Colonic mucosa (tissue), 4 donors: ENCODE measurements around the gene TSR1. TPM values are rescaled to one million over a fixed set of nuclear protein-coding genes. Genes with fewer than 3 reads are reported as not detected.

Experiments
- DNase-seq: peaks from one replicate; pipeline ENCODE4 v3.0.0-alpha.2; 2020
- H3K27ac ChIP-seq: fragments of 200-600 bp; one replicate; pipeline ENCODE4 v1.8.0; 2021
- H3K27me3 ChIP-seq: fragments of 200-600 bp; one replicate; pipeline ENCODE4 v1.8.0; 2021
- H3K36me3 ChIP-seq: fragments of 200-600 bp; one replicate; pipeline ENCODE4 v1.8.0; 2021
- H3K4me1 ChIP-seq: fragments of 200-600 bp; one replicate; pipeline ENCODE4 v1.8.0; 2021; ENCODE audit warnings: mild to moderate bottlenecking
- H3K4me3 ChIP-seq: fragments of 200-600 bp; one replicate; pipeline ENCODE4 v1.8.0; 2021
- H3K9ac ChIP-seq, 2 donors: one replicate each; pipeline ENCODE4 v1.7.0; 2013; ENCODE audit warnings: control low read depth in 2 of 2, low read depth in 2 of 2, low read length in 2 of 2
- H3K9me3 ChIP-seq: fragments of 200-600 bp; one replicate; pipeline ENCODE4 v1.8.0; 2021
- CTCF ChIP-seq: fragments of 200-600 bp; IDR thresholded peaks from one replicate; pipeline ENCODE4 v1.8.0; 2022; ENCODE audit warnings: antibody characterized with exemption, mild to moderate bottlenecking
- intact Hi-C: fragments of 100-400 bp; cut with DNase I; formaldehyde crosslinking; loops from one replicate; pipeline ENCODE4 v1.14.1; 2022
- total RNA-seq, 2 donors: library from RNA; stranded (reverse); fragmentation: NEBNext Ultra II Directional in 1 of 2; extraction: Animal tissue kit (Norgen Biotek cat#: 25700) in 1 of 2; gene quantifications; one replicate each; pipeline ENCODE4 v1.2.1, GENCODE V29; 2021
- donor health status: healthy.
- donor health status: DM: no; HTN: no; CAD: no.
- donor health status: DM: no; HTN: no; CAD: no.

TSR1 gene
- total RNA-seq, 2 donors from 2014 or later, result 13.7 to 28.5 TPM

GRCh38 chr17:2372180-2372579, 35.9 kb upstream of the TSR1 start:
- DNase-seq, result no peak
- H3K9me3 ChIP-seq, result no peaks in the 10 kb centered on the region
- no peak for TF ChIP-seq CTCF
- no peaks in the 10 kb centered on the region for H3K4me1 ChIP-seq
- H3K27ac ChIP-seq, result no peak overlapping the region
- intact Hi-C loops, result no loop called here
- no peak overlapping the region for H3K9ac ChIP-seq
- H3K27me3 ChIP-seq, result no peaks in the 10 kb centered on the region
- H3K36me3 ChIP-seq, result no peaks in the 10 kb centered on the region
- no peak overlapping the region for H3K4me3 ChIP-seq

- H3K27ac ChIP-seq, result no peak overlapping the region
- no peaks in the 10 kb centered on the region for H3K36me3 ChIP-seq
- no peak overlapping the region for H3K4me3 ChIP-seq
- intact Hi-C loops, result no loop called here
- no peak for DNase-seq
- H3K9ac ChIP-seq, result no peak overlapping the region
- no peaks in the 10 kb centered on the region for H3K27me3 ChIP-seq
- H3K9me3 ChIP-seq, result no peaks in the 10 kb centered on the region
- H3K4me1 ChIP-seq, result no peaks in the 10 kb centered on the region
- TF ChIP-seq CTCF, result no peak
These were observed 35.2 kb upstream of the TSR1 start for GRCh38 chr17:2371183-2372130.

GRCh38 chr17:2370211-2370589, 33.9 kb upstream of the TSR1 start:
- H3K4me1 ChIP-seq, result no peaks in the 10 kb centered on the region
- no peaks in the 10 kb centered on the region for H3K9me3 ChIP-seq
- H3K4me3 ChIP-seq, result no peak overlapping the region
- no peak overlapping the region for H3K27ac ChIP-seq
- TF ChIP-seq CTCF, result no peak
- intact Hi-C loops, result no loop called here
- H3K9ac ChIP-seq, result no peak overlapping the region
- no peaks in the 10 kb centered on the region for H3K36me3 ChIP-seq
- no peak for DNase-seq
- no peaks in the 10 kb centered on the region for H3K27me3 ChIP-seq

GRCh38 chr17:2369551-2370210, 33.4 kb upstream of the TSR1 start:
- intact Hi-C loops, result no loop called here
- Histone ChIP-seq H3K27me3 (no peaks in the 10 kb centered on the region), H3K4me1 (no peaks in the 10 kb centered on the region), H3K4me3 (no peak overlapping the region), H3K27ac (no peak overlapping the region), H3K36me3 (no peaks in the 10 kb centered on the region), H3K9ac (no peak overlapping the region), H3K9me3 (no peaks in the 10 kb centered on the region)
- no peak for DNase-seq
- TF ChIP-seq CTCF, result no peak

GRCh38 chr17:2369039-2369438, 32.8 kb upstream of the TSR1 start:
- Histone ChIP-seq H3K27me3 (no peaks in the 10 kb centered on the region), H3K4me1 (no peaks in the 10 kb centered on the region), H3K36me3 (no peaks in the 10 kb centered on the region), H3K4me3 (no peak overlapping the region), H3K9me3 (no peaks in the 10 kb centered on the region), H3K9ac (no peak overlapping the region), H3K27ac (no peak overlapping the region)
- DNase-seq, result no peak
- intact Hi-C loops, result no loop called here
- no peak for TF ChIP-seq CTCF
